PC-3 (cell line): ENCODE data around the gene LINGO3.

Experiments used
- EZH2 ChIP-seq: fragments of 300-600 bp; sonication (generic); IDR thresholded peaks from one replicate; pipeline ENCODE4 v1.6.1; 2017; ENCODE audit warnings: antibody characterized with exemption, mild to moderate bottlenecking, low read length; ENCODE audit not compliant: unreplicated experiment
- EZH2phosphoT487 ChIP-seq: fragments of 300-600 bp; sonication (generic); IDR thresholded peaks from 2 replicates; pipeline ENCODE4 v1.6.1; 2018; ENCODE audit warnings: mild to moderate bottlenecking, antibody characterized with exemption, low read length, borderline replicate concordance
- TF ChIP-seq, protein P1 (sequence below): fragments of 300-600 bp; sonication (generic); conservative IDR thresholded peaks from 2 replicates; pipeline ENCODE4 v1.5.1; 2017; ENCODE audit warnings: antibody characterized with exemption, low read depth, mild to moderate bottlenecking, low read length

DNA sequence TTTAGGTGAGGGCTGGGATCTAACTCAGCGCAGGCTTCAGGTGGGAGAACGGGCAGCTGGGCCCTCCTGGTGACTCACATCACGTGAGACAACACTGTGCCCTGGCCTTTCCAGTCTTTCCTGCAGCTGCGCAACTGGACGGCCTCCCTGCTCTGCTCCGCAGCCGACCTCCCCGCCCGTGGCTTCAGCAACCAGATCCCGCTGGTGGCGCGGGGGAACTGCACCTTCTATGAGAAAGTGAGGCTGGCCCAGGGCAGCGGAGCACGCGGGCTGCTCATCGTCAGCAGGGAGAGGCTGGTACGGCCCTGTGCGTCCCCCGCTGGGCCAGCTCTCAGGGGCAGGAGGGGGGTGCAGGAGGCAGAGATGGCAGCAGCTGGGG lies 29.4 kb upstream of the LINGO3 start:
- TF ChIP-seq, protein P1, sequence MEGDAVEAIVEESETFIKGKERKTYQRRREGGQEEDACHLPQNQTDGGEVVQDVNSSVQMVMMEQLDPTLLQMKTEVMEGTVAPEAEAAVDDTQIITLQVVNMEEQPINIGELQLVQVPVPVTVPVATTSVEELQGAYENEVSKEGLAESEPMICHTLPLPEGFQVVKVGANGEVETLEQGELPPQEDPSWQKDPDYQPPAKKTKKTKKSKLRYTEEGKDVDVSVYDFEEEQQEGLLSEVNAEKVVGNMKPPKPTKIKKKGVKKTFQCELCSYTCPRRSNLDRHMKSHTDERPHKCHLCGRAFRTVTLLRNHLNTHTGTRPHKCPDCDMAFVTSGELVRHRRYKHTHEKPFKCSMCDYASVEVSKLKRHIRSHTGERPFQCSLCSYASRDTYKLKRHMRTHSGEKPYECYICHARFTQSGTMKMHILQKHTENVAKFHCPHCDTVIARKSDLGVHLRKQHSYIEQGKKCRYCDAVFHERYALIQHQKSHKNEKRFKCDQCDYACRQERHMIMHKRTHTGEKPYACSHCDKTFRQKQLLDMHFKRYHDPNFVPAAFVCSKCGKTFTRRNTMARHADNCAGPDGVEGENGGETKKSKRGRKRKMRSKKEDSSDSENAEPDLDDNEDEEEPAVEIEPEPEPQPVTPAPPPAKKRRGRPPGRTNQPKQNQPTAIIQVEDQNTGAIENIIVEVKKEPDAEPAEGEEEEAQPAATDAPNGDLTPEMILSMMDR: no peak
- TF ChIP-seq EZH2 (no peak), EZH2phosphoT487 (no peak)
